DMS 273 (cell line): ENCODE measurements around the gene ROGDI.
A peak's percentile ranks its signal among the peaks of the same experiment; 100 is the strongest.

ENCODE experiments used
- DNase-seq: peaks from one replicate; lab custom pipeline; 2025; ENCODE audit not compliant: unreplicated experiment; lab: John Stamatoyannopoulos, UW

Gene ROGDI

DNA sequence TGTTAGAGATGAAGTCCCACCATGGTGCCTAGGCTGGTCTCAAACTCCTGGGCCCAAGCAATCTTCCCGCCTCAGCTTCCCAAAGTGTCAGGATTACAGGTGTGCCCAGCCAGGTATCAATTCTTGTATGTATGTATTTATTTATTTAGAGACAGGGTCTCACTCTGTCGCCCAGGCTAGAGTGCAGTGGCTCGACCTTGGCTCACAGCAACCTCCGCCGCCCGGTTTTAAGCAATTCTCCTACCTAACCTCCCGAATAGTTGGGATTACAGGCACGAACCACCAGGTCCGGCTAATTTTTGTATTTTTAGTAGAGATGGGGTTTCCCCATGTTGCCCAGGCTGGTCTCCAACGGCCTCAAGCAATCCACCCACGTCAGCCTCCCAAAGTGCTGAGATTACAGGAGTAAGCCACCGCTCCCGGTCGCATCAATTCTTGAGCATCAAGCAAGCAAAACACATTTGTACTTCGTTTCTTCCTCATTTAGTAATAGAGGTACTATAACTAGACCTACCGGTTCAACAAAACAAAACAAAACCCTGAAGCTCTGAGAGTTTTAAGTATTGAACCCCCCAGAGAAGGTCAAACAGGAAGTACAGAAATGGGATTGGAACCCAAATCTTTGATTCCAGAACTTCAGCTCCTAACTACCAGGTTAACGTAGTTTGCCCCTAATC, 34.4 kb downstream of the ROGDI start:
- peak; percentile 64 for DNase-seq

GRCh38 chr16:4766875-4767628, 35.4 kb downstream of the ROGDI start, which contains the start of gene ZNF500:
ZNF500 (minus strand) TSS chr16:4767162; CDS start chr16:4765978, 1,184 bp downstream.
- peak; percentile 99 for DNase-seq

- DNase-seq = no peak
These were observed 36.6 kb downstream of the ROGDI start for GRCh38 chr16:4765511-4766474.

DNA sequence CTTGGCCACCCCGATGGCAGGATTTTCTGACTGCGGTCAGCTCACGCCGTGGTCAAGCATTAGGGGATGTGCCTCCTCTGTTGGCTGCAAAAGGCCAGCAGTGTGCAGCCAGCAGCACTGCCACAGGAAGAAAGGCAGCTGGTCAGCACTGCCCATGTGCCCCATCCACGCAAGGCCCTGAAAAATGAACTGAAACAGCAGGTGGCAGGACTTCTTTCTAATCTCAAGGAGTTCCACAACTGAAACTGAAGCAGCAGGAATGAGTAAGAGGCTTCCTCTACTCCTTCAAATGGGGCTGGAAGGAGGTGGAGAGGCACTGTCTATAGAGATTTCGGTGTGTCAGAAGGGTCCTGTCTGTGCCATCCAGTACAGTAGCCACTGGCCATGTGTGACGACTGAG, 38.6 kb downstream of the ROGDI start:
- no peak for DNase-seq

GRCh38 chr16:4762205-4762604, 40.2 kb downstream of the ROGDI start:
- DNase-seq = no peak

DNA sequence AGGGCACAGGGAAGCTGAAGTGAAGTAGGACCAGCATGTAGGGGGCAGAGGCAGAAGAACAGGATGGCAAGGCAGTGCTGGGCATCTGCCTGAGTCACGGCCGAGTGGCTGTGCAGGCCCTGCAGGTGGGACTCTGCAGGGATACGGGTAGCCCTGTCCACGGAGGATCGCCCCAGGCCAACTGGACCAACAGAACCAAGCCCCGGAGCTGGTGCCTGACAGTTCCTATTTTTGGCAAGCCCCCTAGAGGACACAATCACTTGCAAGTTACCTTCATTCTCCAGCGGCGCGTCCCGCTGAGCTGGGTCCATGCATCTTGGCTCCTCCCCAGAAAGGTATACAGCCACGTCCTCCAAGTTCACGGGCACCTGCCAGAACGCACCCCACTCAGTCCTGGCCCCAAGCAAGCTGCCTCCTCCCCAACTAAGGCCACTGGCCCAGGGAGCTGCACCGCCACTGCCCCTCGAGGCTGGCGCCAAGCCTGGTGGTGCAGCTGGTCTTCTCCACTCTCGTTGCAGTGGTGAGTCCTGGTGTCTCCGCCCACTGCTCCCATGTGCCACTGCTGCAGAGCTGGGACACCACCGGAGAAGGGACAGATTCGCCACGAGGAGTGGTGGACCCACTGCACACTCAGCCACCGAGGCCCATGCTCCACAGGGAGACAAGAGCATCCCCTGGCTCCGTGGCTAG, 42.1 kb downstream of the ROGDI start:
- no peak for DNase-seq

GRCh38 chr16:4755687-4756086, 46.7 kb downstream of the ROGDI start:
- no peak for DNase-seq

- no peak for DNase-seq
These were observed 47.6 kb downstream of the ROGDI start for GRCh38 chr16:4754865-4755264.

DNA sequence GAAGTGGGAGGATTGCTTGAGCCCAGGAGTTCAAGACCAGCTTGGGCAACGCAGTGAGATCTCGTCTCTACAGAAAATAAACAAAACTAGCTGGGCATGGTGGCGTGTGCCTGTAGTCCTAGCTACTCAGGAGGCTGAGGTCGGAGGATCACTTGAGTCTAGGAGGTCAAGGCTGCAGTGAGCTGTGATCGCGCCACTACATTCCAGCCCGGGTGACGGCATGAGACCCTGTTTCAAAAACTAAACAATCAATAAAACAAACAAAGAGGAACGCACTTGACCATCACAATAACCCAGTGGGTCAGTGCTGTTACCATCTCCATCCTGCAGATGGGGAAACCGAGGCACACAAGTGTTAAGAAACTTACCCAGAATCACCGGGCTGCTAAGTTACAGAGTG, 49.2 kb downstream of the ROGDI start:
- no peak for DNase-seq

- no peak for DNase-seq
These were observed 49.9 kb downstream of the ROGDI start for GRCh38 chr16:4752351-4753100.

GRCh38 chr16:4750896-4751295, 51.5 kb downstream of the ROGDI start:
- DNase-seq = no peak

DNA sequence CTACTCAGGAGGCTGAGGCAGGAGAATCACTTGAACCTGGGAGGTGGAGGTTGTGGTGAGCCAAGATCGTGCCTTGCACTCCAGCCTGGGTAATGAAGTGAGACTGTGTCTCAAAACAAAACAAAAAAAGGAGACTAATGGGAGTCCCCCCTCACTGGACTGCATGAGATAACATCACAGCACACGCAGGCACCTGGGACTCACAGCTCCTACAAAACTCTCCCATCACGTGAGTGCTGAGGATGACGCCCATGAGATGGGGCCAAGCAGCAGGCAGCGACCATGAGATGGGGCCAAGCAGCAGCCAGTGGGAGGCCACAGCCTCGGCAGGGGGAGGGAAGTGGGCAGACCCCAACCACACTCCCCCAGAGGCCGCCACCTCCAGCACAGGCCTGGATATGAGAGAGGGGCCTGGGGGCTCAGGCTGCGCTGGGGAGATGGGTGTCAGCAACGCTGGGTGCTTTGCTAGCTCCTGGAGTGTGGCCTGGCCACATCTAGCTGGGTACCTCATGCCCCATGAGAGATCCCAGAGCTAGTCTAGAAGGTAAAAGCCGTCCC, 52.7 kb downstream of the ROGDI start:
- no peak for DNase-seq

DNA sequence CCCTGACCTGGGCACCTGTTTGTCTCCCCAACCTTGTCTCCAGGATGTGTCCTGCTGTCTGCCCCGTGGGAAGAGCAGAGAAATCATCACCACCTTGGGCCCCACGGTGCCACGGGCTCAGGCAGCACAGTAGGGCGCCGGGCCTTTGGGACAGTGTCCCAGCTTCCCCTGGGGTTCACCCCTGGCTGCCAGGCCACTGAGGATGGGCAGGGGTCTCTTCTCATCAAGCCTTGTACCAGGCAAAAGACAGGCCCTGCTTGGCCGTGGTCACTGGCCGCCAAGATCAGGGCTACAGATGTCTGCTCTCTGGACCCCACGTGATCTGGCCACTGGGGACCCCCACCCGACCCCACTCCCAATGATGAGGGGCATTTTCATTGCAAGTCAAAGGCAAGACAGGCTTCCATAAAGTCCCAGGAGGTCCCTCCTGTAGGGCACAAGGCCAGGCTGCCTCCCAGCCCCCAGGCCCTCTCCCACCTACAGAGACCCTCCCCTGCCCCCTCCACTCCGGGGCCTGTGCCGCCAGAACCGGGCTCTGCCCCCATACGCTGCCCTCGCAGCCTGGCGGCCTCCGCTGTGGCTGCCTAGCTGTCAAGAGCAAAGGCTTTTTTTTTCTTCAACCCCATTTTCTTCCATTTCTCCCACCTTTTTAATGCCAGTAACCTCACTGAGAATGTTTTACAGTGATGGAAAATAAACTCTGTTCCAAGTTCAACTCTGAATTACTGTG, 53.6 kb downstream of the ROGDI start:
- DNase-seq = no peak

GRCh38 chr16:4747906-4748681, 54.3 kb downstream of the ROGDI start:
- DNase-seq = no peak

- DNase-seq = peak; percentile 40
These were observed 55.4 kb downstream of the ROGDI start for GRCh38 chr16:4746991-4747574.
